Activated naive CD4-positive, alpha-beta T cell (primary cell): Measurements from ENCODE around the gene CACNG1.

Experiments
- DNase-seq, 4 experiments: peaks; one replicate each; lab custom pipeline; 2025; lab: John Stamatoyannopoulos, UW

CACNG1 gene

DNA sequence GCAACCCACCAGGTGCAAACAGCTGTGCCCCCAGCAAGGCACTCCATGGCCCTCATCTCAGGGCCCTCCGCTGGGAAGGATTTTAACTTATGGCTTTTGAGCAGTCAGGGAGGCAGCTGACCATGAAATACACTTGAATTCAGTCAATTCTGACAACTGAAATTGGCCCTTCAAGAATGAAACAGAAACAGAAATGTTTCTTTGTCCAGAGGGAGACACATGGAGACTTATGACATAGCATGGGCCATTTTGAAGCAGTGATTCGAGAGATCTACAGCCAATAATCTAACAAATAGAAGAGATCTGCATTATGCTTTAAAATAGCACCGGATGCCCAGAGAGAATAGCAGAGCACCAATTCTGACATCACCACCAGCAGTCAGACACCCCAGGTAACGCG is 7.5 kb downstream of the CACNG1 start:
- no peak for DNase-seq

DNA sequence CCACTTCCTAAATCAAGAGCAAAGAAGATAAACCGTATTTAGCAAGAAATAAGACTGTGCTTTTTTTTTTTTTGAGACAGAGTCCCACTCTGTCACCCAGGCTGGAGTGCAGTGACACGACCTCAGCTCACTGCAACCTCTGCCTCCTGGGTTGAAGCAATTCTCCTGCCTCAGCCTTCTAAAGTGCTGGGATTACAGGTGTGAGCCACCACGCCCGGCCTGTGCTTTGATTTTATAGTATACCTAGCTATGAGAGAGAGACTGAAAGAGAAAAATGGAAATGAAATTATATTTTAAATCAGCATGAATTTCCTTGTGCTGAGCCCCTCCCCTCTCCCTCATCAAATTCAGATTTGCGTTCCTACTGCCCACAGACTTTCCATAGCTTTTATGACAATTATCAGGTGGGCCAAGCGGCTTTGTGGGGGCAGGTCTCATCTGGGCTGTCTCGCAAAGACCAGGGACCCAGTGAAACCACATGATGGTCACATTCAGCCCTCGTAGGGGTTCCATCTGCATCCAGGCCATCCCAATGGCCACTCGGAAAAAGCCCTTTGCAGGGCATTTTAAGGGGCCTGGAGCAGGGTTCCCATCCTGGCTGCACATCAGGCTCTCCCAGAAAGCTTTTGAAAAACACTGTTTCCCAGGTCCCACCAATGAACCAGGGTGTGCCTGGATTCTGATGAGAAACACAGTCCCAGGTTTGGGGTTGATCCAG is 8.5 kb downstream of the CACNG1 start:
- DNase-seq = no peak

DNA sequence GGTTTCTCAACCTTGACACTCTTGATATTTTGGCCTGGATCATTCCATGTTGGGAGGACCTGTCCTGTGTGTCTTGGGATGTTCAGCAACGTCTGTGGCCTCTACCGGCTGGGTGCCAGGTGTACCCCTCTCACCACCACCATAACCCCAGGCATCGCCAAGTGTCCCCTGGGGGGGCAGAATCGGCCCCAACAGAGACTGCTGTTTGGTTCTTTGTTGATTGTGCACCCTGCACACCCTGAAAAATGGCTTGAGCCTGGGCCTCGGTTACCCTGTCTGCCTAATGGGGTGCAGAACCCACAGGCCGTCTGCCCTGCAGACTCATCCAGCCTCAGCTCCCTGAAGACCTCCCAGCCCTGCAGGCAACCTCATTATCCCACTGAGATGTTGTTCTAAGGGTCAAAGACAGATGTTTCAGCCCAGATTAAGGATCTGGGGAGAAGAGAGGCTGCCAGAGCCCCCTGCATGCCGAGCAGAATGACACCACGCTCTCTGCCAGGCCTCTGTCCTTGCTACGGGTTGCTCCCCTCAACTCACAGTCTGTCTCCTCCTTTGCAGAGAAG is 9.2 kb downstream of the CACNG1 start:
- DNase-seq = no peak

DNA sequence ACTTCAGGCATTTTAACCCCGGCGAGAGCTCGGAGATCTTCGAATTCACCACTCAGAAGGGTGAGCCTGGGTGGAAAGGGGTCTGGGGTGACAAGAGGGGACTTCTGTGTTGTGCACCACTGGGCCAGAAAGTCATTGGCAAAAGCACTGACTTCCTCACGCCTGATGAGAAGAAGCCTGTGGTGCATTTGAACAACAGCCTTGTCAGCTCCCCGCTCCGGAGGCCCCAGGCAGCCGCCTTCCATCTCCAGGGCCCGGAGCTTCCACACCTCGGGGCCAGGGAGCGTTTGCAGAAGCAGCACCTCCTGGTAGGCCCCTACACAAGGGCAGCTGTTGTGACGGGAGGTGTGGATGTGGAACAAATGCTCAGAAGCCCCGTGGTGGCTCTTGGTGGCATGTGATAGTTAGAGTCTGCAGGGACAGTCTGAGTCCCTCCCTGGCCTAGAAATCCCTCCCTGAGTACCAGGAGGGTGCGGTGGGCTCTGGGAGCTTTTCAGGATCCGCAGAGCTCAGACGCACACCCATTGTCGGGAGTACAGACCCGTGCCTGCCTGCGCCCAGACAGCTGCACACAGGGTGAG is 9.7 kb downstream of the CACNG1 start:
- DNase-seq = no peak

DNA sequence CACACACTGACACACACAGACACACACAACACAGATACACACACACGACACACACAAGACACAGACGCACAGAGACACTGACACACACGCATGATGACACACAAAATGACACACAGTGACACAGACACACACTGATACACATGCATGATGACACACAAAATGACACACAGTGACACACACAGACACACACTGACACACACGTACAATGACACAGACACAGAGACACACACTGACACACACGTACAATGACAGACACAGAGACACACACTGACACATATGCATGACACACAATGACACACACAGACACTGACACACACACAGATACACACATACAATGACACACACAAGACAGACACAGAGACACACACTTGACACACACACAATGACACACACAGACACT is 10.3 kb downstream of the CACNG1 start:
- DNase-seq = no peak

DNA sequence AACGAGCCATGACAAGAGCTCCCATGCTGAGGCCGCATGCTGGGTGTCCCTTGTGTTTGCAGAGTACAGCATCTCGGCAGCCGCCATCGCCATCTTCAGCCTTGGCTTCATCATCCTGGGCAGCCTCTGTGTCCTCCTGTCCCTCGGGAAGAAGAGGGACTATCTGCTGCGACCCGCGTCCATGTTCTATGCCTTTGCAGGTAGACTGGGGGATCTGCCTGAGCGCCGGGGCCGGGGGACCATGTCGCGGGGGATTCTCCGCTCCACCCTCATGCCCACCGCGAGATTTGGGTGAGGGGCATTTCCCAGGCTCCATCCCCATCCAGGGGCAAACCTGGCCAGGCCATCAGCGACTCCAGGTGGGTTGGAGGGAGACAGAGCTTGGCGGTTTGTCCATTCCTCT is 10.7 kb downstream of the CACNG1 start:
- no peak for DNase-seq

DNA sequence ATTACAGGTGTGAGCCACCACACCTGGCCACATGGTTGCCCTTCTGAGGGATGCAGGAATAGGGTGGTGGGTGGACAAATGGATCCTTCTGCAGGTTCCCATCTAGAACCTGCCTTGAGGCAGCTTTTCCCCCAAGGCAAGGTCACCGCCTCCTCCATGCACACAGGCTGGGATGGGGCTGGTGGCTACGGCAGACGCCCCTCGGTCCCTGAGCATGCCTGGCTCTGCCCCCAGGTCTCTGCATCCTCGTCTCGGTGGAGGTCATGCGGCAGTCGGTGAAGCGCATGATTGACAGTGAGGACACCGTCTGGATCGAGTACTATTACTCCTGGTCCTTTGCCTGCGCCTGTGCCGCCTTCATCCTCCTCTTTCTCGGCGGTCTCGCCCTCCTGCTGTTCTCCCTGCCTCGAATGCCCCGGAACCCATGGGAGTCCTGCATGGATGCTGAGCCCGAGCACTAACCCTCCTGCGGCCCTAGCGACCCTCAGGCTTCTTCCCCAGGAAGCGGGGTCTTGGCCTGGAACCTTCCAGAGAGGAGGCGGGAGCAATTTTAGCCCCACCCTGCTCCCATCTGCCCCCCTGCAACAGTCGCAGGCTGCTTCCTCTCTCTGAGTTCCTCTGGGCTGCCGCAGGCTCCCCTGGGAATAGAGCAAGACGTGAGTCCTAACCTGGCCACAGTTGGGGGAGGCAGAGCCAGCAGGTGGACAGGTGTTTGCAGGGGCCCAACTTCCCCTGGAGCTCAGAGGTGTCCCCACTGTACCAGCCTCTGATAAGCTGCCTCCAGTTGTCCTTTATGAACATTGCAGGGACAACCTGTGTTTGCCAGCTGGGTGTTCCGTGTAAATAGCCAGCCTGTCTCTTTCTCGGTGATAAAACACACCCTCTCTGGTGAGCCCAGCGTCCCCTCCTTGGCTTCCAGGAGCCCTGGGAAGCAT is 11.7 kb downstream of the CACNG1 start:
- no peak for DNase-seq

DNA sequence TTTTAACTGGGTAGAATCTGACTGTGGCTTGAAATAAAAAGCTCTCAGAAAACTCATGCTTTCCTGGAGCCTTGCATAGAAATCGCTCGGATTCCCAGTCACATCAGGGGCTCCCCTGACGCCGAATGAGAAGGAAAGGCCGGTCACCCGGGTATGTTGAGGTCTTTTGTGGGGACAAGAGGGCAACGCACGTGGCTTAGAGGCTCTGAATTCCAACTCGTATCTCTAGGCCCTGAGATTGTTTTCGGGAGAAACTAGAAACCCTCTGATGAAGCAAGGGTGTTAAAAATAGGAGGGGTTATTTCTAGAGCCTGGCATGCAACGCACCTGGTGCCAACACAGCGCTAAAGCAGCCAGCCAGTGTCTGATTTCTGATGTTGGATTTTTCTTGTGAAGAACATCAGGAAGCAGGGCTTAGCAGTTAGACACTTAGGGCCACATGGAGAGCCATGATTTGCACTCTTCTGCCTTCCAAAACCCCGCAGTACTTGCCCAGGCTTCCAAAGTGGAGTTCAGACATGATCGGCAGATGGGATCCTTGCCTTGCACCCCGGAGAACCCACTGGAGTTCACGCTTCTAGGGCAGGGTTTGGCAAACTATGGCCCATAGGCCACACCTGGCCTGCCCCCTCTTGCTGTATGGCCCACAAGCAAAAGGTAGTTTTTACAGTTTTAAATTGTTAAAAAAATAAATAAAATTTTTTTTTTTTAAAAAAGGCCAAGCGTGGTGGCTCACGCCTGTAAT is 12.6 kb downstream of the CACNG1 start:
- DNase-seq = no peak

DNA sequence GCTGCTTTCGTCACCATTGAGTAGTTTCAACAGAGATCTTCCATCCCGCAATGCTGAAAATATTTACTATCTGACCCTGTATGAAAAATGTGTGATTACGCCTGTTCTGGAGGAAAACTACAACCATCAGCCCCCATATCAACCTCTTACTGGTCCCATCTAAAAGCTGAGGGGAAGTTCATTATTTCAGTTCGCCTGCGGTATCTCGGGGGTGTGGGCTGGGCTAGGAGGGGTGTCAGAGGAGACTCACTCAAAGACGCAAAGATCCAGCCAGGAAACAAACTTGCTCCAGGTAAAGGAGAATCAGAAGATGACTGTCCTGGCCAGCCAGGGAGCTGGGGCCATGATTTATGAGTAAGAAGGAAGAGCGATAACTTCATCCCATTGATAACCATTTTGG is 13.7 kb downstream of the CACNG1 start:
- DNase-seq = no peak

DNA sequence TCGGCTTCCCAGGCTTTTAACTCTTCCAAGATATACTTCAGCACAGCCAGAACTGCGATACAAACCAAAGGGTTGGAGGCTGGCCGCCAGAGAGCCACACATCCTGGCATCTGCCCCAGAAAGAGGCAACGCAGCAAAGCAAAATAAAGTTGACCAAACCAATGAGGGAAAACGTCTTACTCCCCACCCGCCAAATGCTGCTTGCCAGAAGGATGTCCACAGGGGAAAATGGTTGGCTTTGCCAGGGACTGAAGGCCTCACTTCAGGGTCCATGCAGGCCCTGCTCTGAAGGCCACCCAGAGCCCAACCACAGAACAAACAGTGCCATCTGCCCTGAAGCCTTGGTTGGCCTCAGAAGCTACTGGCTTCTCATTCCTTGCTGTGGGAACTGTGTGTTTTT is 15.0 kb downstream of the CACNG1 start:
- no peak for DNase-seq

DNA sequence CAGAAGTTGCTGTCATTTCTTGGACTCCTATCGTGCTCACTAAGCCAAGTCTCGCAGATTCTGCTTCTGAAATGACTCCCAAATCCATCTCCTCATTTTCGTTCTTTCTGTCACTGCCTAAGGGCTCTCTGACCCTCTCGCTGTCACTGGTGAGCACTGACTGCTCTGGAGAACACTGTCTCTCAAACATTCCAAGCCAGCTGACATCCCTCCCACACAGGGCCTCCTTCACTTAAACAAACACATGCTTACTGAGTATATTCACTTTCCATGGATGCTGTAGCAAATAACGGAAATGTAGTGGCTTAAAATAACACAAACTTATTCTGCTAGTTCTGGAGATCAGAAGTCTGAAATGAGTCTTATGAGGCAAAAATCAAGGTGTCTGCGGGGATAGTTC is 18.8 kb downstream of the CACNG1 start:
- DNase-seq = no peak

DNA sequence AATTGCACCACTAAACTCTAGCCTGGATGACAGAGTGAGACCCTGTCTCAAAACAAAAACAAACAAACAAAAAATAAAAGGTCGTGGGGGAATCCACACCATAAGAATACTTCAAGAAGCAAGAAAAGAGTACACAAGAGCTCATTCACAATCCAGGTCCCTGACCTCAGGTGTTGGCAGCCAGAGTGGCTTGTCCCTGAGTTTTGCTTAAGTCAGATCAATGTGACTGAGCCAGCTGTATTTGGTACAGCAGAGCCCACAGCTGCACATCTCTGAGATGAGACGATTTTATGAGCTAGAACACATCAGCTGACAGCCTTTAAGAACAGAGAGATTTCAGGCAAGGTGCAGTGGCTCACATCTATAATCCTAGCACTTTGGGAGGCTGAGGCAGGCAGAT is 22.4 kb downstream of the CACNG1 start:
- no peak for DNase-seq

DNA sequence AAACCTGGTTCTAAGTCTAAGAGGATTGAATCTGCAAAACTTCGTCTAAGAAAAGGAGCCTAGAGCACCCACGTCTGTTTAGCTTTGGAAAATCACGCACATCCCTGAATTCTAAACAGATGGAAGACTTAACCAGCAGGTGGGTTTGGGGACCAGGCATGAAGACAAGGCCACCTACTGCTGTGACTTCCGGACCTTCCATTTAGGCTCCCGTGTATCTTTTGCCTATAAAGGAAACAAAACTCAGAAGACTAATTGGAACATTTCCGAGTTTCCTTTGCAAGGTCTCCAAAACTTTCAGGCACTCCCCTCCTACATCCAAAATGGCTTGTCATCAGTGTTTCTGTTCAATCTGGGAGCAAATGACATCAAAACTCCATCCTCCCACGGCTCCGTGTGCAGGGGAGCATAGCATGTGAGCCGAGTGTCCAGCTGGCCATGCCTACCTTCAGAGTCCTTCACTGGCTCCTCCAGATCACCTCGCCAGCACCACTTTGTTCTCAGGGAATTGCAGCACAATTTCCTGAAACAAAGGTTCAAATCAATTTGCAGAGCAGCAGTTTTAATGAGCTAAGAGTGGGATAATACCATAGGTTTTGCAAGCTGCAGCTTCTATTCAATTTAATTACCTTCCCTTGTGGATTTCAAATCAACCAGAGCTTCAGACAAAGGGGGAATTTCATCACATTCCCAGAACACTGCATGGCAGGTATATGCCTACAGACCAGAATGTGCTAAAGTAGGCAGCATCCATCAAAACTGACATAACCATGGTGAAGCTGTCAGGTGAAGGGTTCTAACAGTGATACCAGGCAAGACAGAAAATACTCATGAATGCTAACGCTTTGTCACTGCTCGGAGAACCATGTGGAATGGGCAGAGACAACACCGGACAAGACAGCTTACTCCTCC is 23.5 kb downstream of the CACNG1 start:
- no peak for DNase-seq

DNA sequence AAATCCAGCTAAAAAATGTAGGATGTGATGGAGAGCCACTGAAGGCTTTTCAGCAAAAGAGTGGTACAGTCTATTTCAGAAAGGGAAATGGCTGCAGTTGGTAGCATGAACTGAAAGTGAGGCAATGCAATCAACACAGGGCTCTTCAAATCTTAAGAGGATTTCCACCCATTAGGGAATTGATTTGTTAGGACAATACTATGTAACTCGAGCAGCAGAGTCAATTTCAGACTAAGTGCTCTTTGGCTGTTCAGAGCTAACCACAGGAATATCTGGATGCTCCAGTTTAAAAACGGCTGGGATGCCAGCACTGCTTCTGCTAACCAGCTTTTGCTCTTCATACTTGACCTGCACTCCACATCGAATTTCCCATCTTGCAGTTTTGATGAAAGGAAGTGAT is 24.6 kb downstream of the CACNG1 start:
- DNase-seq = no peak

DNA sequence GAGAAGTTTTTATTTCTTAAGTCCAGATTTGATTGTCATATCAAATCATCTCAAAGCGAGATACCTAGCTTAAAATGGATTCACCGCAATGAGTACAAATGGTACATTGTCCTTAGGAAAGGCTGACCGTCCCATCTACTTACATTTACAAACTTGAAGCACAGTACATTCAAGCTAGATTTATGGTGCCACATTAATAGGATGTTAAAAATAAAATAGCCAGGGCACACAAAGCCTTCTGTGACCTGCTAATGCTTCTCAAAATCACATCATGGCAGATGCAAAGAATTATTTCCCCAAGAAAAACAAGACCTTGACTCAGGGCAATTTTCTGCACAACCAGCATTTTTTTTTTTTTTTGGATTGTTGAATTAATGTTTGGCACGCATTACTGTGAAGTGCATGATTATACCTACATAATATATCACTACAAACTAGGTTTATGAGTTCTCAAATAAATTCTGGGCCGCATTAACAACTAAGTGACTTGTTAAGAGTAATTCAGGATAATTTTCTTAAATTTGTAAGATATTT is 25.3 kb downstream of the CACNG1 start:
- DNase-seq = no peak

DNA sequence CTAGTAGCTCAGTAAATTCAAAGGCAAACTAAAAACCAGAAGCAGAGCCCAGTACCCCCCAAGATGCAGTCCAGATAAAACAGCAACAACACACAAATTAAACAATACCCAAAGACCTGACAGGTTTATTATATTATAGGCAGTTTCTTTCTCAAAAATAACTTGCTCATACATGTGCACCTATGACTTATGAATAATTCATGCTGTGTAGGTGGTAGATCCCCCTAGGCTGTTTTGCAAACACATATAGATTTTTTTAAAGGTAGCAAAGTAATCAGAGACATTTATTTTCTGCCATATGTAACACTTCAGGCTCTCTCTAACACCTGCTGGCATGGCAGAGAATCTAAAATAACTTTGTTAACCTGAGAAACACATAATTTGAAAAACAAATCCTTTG is 27.2 kb downstream of the CACNG1 start:
- DNase-seq = no peak

DNA sequence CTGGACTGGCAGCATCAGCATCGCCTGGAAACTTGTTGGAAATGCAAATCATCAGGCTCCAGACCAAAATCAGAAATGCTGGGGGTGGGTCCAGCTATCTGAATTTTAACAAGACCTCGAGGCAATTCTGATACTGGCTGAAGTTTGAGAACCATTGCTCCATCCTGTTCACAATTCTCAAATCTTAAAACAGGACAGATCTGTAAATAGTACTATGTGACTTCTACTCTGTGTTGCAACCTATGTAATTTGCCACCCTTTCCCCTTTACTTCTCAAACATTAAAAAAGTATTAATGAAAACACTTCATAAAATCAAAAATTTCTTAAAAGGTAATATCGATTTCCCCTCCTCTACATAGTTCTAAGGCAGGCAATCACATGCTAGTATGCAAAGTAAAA is 28.5 kb downstream of the CACNG1 start:
- DNase-seq = no peak

DNA sequence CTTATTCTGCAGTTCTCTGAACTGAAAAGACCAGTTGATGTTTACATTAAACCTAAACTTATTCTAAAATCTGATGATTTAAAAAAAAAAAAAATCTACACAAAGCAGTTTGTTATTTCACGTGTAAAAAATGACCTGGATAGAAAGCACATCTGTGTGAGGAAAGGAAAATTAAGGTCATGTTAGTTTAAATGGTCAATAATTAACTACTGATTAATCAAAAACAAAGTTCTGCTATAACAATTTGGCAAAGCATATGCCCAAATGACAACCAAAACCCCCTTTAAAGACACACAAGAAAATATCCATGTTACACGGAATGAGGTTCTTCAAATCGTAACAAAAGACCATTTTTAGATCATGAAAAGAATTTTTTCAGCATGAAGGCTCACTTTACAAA is 30.4 kb downstream of the CACNG1 start:
- no peak for DNase-seq

DNA sequence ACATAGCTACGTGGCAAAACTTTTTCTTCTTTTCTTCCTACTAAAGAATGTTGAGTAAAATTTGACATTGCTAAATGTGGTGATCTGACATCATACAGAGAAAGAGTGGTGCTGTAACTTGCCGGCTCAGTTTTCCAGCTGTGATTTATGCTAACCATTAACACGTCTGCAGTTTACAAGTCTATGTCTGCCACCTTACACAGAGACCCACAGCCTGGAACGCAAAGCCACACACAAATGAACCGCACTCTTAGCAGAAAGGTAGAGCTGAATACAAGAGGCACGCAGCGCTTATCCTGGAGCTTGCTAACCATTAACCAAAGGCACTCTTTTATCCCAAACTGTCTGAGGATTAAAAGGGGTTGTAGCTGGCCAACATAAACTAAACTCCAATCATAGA is 31.9 kb downstream of the CACNG1 start:
- DNase-seq = no peak

DNA sequence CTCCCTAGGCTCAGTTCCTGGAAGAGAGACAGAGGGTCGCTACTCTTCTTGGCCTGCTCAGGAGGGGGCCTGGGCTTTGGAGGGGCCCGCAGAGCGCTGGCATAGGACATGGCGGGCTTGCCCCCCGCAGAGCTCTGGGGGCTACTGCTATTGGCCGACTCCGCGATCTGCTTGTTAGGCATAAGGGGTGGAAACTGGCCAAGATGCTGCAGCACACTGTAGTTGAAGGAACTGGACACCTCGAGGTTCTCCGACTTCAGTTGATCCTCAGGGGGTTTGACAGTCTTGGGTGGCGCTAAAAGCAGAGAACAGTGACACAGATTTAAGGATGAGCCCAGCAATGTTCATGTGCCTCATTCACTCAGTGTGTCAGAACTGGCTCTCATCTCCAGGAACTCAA is 33.9 kb downstream of the CACNG1 start:
- DNase-seq = no peak

DNA sequence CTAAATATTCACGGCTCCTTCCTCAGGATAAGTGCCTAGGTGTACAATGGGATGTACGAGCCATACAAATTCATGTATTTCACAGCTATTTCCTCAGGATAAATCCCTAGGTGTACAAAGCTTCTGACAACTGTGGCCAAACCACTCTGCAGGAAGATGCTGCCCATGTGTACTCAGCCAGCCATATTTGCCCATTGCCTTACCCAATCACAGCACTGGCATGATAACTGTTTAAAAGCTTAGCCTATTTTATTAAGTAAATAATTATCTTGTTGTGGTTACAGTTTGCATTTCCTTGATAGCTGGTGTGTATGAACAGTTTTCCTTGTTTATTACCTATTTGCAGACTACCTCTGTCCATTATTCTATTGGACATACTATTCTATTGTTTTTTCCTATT is 35.1 kb downstream of the CACNG1 start:
- no peak for DNase-seq
